GM18498 (cell line): ENCODE measurements around the gene PRTN3.

Experiments used
- ATAC-seq: cut with Tn5 transposase; IDR thresholded peaks from one replicate; pipeline ENCODE4 v1.9.1; 2021; ENCODE audit warnings: mild to moderate bottlenecking, moderate library complexity; ENCODE audit not compliant: unreplicated experiment

Gene PRTN3

GRCh38 chr19:896999-897398 is 56.2 kb downstream of the PRTN3 start:
- no peak for ATAC-seq

DNA sequence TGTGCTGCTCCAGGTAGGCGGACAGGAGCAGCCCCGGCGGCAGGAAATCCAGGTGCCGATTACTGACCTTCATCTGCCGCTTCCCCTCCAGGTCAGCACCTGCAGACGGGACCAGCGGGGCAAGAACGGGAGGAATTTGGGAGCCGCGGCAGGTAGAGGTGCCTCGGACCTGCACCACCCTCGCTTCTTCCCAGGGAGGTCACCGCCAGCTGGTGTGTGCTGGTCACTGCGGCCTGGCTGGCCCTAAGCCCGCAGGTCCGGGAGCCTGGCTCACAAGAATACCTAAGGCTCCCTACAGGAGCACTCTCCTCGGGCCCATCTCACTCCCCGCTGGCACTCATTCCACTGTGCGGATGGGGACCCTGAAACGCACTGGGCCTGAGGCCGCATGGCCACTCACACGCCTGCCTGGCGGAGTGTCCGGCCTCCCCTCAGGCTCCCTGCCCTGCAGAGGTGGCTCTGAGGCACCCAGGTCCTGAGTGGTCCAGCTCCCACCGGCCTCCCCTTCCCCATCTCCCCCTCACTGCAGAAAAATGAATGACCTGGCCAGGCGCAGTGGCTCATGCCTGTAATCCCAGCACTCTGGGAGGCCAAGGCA is 56.7 kb downstream of the PRTN3 start:
- no peak for ATAC-seq
